HepG2 (cell line): ENCODE data around the gene TPRX1. TPM values are rescaled to one million over a fixed set of nuclear protein-coding genes. Genes with fewer than 3 reads are reported as not detected.
A peak's percentile ranks its signal among the peaks of the same experiment; 100 is the strongest.

Source experiments
- ATF6 ChIP-seq: sonication (generic); formaldehyde crosslinking; conservative IDR thresholded peaks from 2 replicates; pipeline ENCODE4 v1.4.0; 2020; ENCODE audit warnings: missing genetic modification reagents
- CHD4 ChIP-seq: fragments of 200-600 bp; sonication (generic); IDR thresholded peaks from 2 replicates; pipeline ENCODE4 v1.7.0; 2017; ENCODE audit warnings: mild to moderate bottlenecking, low read length, borderline replicate concordance
- DBP ChIP-seq: sonication (generic); formaldehyde crosslinking; IDR thresholded peaks from 2 replicates; pipeline ENCODE4 v1.4.0; 2020; ENCODE audit warnings: missing genetic modification reagents; ENCODE audit errors: not compliant biosample characterization
- FIP1L1 ChIP-seq: fragments of 200-400 bp; formaldehyde crosslinking; IDR thresholded peaks from 2 replicates; pipeline ENCODE4 v1.6.1; 2018; ENCODE audit warnings: low read depth, mild to moderate bottlenecking, low read length, moderate library complexity, borderline replicate concordance; ENCODE audit not compliant: insufficient read depth
- IRX3 ChIP-seq: sonication (generic); formaldehyde crosslinking; IDR thresholded peaks from 2 replicates; pipeline ENCODE4 v1.8.1; 2023; ENCODE audit warnings: mild to moderate bottlenecking, low read depth, missing genetic modification reagents, borderline replicate concordance
- MIER2 ChIP-seq: IDR thresholded peaks from 2 replicates; pipeline ENCODE4 v1.6.1; 2016; ENCODE audit warnings: missing biosample characterization, missing genetic modification reagents
- MYC ChIP-seq: sonication (generic); formaldehyde crosslinking; IDR thresholded peaks from 2 replicates; pipeline ENCODE4 v1.9.0; 2021; ENCODE audit warnings: missing genetic modification reagents, borderline replicate concordance
- PTBP1 ChIP-seq: fragments of 200-400 bp; formaldehyde crosslinking; IDR thresholded peaks from 2 replicates; pipeline ENCODE4 v1.6.1; 2018; ENCODE audit warnings: low read length, low read depth; ENCODE audit not compliant: poor library complexity, severe bottlenecking
- RERE ChIP-seq: IDR thresholded peaks from 2 replicates; pipeline ENCODE4 v1.6.1; 2016; ENCODE audit warnings: low read depth, missing genetic modification reagents, missing compliant biosample characterization
- RXRB ChIP-seq: IDR thresholded peaks from 2 replicates; pipeline ENCODE4 v1.6.1; 2016; ENCODE audit warnings: borderline replicate concordance, missing genetic modification reagents, missing compliant biosample characterization
- SP5 ChIP-seq: IDR thresholded peaks from 2 replicates; pipeline ENCODE4 v1.6.1; 2016; ENCODE audit warnings: low read depth, borderline replicate concordance
- ZNF264 ChIP-seq: sonication (generic); formaldehyde crosslinking; IDR thresholded peaks from 2 replicates; pipeline ENCODE4 v1.4.0; 2020; ENCODE audit warnings: missing genetic modification reagents
- ZNF33B ChIP-seq: sonication (generic); formaldehyde crosslinking; IDR thresholded peaks from 2 replicates; pipeline ENCODE4 v1.5.1; 2020; ENCODE audit warnings: mild to moderate bottlenecking, missing genetic modification reagents
- ZNF432 ChIP-seq: sonication (generic); formaldehyde crosslinking; IDR thresholded peaks from 2 replicates; pipeline ENCODE4 v1.5.0; 2020; ENCODE audit warnings: missing genetic modification reagents, mild to moderate bottlenecking, borderline replicate concordance
- ZNF780A ChIP-seq: sonication (generic); formaldehyde crosslinking; IDR thresholded peaks from 2 replicates; pipeline ENCODE4 v1.8.0; 2022; ENCODE audit warnings: mild to moderate bottlenecking, missing genetic modification reagents, moderate library complexity
- ZSCAN22 ChIP-seq: sonication (generic); formaldehyde crosslinking; IDR thresholded peaks from 2 replicates; pipeline ENCODE4 v1.4.0; 2020; ENCODE audit warnings: mild to moderate bottlenecking, missing genetic modification reagents
- ZXDC ChIP-seq: sonication (generic); formaldehyde crosslinking; IDR thresholded peaks from 2 replicates; pipeline ENCODE4 v1.5.0; 2020; ENCODE audit warnings: mild to moderate bottlenecking, missing genetic modification reagents
- polyA plus RNA-seq, 8 experiments: library from polyadenylated mRNA; depleted of rRNA in 3 of 8; stranded (reverse) in 7 of 8; unstranded in 1 of 8; fragments of >200 nt; fragmentation: Illumina TruSeq in 4 of 8; extraction: Trizol in 4 of 8; gene quantifications; 2 replicates each; pipeline versions ENCODE4 v1.2.1 to v1.2.3, GENCODE V29; 2011 to 2016; ENCODE audit warnings: low read depth in 4 of 8, missing spikeins in 1 of 8, mixed read lengths in 1 of 8; ENCODE audit not compliant: insufficient read depth in 1 of 8
- total RNA-seq, 5 experiments: library from RNA; depleted of rRNA; stranded (reverse); fragments of >200 nt; fragmentation: Illumina TruSeq; extraction: Trizol; gene quantifications; 2 replicates each; pipeline ENCODE4 v1.2.3, GENCODE V29; 2016; ENCODE audit warnings: low read depth in 1 of 5

The TPRX1 gene
- total and polyA plus RNA-seq, 2 of the 13 experiments (the other 11 are each of a cell fraction or from before 2014, with no cell fraction given): not detected

- no peak for TF ChIP-seq IRX3 (CRISPR knock-in tag)
- peak; percentile 66 for TF ChIP-seq SP5 (CRISPR knock-in tag)
- TF ChIP-seq MIER2 (CRISPR knock-in tag): no peak
- TF ChIP-seq ZNF33B (CRISPR knock-in tag): no peak; the same call in 1 of the 2 replicates
- TF ChIP-seq ZNF264 (CRISPR knock-in tag): peak; percentile 68; the same call in 1 of the 2 replicates
- TF ChIP-seq RXRB (CRISPR knock-in tag): peak; percentile 17
- peak; percentile 73 for TF ChIP-seq MYC
- TF ChIP-seq ATF6 (CRISPR knock-in tag): no peak
- TF ChIP-seq CHD4: no peak
- no peak for TF ChIP-seq RERE (CRISPR knock-in tag)
- no peak for TF ChIP-seq PTBP1
- TF ChIP-seq ZXDC (CRISPR knock-in tag): no peak
- TF ChIP-seq ZNF780A (CRISPR knock-in tag): no peak; the same call in 1 of the 2 replicates
- TF ChIP-seq DBP (CRISPR knock-in tag): peak; percentile 23
- TF ChIP-seq FIP1L1: no peak
- TF ChIP-seq ZSCAN22: no peak; the same call in 1 of the 2 replicates
- TF ChIP-seq ZNF432 (CRISPR knock-in tag): no peak
Observed at GRCh38 chr19:47778049-47778953, 26.1 kb downstream of the TPRX1 start, which contains the start of gene SELENOW (continued).
